Activated naive CD8-positive, alpha-beta T cell treated with anti-CD3 and anti-CD28 coated beads, Interleukin-2, amount 50 U/mL, for 24 hours (primary cell): ENCODE results near the gene LY6G6F.
"Not testable (repeated sequence)": the region's sequence is repeated elsewhere in the genome, so short reads cannot be mapped to it uniquely, and the experiment has no call there.

Experiments
- ATAC-seq: fragments of 150-1000 bp; cut with Tn5 transposase; one replicate; pipeline ENCODE4 v1.10.0; 2021
- DNase-seq: peaks from one replicate; pipeline ENCODE4 v3.0.0; 2021
- H3K27ac Mint-ChIP-seq: one replicate; pipeline ENCODE4 v1.8.0; 2021; ENCODE audit warnings: mild to moderate bottlenecking, mixed read lengths
- H3K27me3 Mint-ChIP-seq: one replicate; pipeline ENCODE4 v1.8.0; 2021; ENCODE audit warnings: mixed read lengths
- H3K36me3 Mint-ChIP-seq: one replicate; pipeline ENCODE4 v1.8.0; 2021; ENCODE audit warnings: low read depth, mixed read lengths
- H3K4me1 Mint-ChIP-seq: one replicate; pipeline ENCODE4 v1.8.0; 2021; ENCODE audit warnings: mixed read lengths
- H3K4me3 Mint-ChIP-seq: one replicate; pipeline ENCODE4 v1.8.0; 2021; ENCODE audit warnings: mild to moderate bottlenecking, moderate library complexity, mixed read lengths
- H3K9me3 Mint-ChIP-seq: one replicate; pipeline ENCODE4 v1.8.0; 2021; ENCODE audit warnings: mixed read lengths

Gene LY6G6F

DNA sequence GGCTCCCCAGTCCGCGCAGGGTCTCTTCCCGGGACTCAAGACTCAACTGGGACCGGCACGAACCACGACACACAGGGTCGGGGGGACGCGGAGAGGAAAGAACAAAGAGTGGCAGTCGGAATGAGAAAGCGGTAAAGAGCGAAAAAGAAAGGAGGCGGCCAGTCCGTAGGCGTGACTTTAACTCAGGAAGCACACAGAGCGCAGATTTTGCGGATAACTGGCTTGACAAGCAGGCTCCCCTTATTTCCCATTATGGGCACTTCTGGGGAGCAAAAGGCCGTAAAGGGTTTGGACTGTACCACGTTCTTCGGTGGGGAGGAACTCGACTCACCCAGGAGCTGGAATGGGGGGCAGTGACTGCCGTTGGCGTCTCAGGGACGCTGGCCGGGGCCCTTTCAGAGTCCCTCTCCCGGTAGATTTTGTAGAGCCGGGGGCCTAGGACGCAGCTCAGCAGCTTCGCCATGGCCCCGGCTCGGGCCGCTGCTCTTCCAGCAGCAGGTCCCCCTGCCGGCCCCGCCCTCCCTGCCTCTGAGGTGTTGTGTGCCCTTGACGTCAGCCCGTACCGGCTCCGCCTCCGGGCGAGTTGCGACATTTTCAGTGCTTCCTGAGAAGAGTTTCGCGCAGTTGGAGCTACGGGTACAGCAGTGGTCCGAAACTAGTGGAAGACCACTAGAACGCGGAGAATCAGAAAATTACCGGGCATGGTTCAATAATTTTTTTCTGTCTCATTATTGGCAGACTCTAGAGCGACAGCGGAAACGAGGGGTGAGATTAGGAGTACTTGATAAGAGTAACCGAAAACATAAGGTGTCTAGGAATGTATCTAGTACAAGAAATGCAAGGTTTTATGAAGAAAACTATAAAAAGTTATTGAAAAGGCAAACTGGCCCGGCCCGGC lies 3.6 kb upstream of the LY6G6F start, which contains the start of gene ABHD16A:
ABHD16A (minus strand) TSS at position 506 of the 898 bp plus-strand sequence; CDS start at position 463, 43 bp downstream.
- Mint-ChIP-seq H3K9me3 (no peaks in the 10 kb centered on the region), H3K4me1 (peaks cover 26% of the 10 kb centered on the region), H3K4me3 (peak within 1 kb of the TSS; percentile 98), H3K27me3 (no peaks in the 10 kb centered on the region), H3K36me3 (peaks cover 2% of the 10 kb centered on the region), H3K27ac (peak within 1 kb of the TSS; percentile 93)
- ATAC-seq (peak; percentile 95), DNase-seq (peak; percentile 98)

DNA sequence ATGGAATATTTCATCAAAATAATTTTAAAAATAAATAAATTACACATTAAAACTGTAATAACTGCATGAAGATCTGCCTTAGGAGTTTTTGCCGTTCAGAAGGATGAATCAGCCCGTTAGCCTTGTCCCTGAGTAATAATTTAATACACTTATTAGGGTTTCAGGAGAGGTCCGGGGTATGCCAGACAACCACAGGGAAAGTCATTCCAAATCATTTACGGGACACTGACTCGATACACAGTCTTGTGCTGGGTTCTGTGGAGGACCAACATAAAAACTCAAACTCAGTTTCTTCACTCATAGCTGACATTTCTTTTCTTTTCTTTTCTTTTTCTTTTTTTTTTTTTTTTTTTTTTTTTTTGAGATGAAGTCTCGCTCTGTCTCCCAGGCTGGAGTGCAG lies 735 bp upstream of the LY6G6F start:
- DNase-seq: no peak
- Mint-ChIP-seq H3K4me3 (no peak overlapping the region), H3K36me3 (no peaks in the 10 kb centered on the region), H3K27ac (no peak overlapping the region), H3K27me3 (no peaks in the 10 kb centered on the region), H3K9me3 (no peaks in the 10 kb centered on the region), H3K4me1 (peaks cover 24% of the 10 kb centered on the region)
- ATAC-seq: no peak

DNA sequence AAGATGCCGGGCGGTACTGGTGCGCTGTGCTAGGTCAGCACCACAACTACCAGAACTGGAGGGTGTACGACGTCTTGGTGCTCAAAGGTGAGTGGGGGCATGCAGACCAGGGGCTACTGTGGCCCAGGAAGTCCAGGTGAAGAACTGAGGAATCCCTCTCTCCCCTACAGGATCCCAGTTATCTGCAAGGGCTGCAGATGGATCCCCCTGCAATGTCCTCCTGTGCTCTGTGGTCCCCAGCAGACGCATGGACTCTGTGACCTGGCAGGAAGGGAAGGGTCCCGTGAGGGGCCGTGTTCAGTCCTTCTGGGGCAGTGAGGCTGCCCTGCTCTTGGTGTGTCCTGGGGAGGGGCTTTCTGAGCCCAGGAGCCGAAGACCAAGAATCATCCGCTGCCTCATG lies 1.0 kb downstream of the LY6G6F start:
- Mint-ChIP-seq H3K4me3 (no peak overlapping the region), H3K27ac (no peak overlapping the region), H3K9me3 (no peaks in the 10 kb centered on the region), H3K4me1 (peaks cover 15% of the 10 kb centered on the region), H3K27me3 (no peaks in the 10 kb centered on the region), H3K36me3 (no peaks in the 10 kb centered on the region)
- DNase-seq: no peak
- ATAC-seq: no peak

DNA sequence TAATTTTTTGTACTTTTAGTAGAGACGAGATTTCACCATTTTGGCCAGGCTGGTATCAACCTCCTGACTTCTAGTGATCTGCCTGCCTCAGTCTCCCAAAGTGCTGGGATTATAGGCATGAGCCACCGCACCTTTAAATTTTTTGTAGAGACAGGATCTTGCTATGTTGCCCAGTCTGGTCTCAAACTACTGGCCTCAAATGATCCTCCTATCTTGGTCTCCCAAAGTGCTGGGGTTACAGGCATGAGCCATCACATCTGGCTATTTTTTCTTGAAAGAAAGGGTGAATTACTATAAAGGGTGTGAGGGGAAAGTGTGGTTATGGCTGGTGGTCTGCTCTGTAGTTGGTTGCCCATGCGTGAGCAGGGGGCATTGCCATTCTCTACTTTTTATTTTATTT lies 1.6 kb downstream of the LY6G6F start:
- no peaks in the 10 kb centered on the region for H3K9me3 Mint-ChIP-seq
- DNase-seq (no peak), ATAC-seq (no peak)
- H3K4me3 Mint-ChIP-seq: no peak overlapping the region
- no peaks in the 10 kb centered on the region for H3K27me3 Mint-ChIP-seq
- no peaks in the 10 kb centered on the region for H3K36me3 Mint-ChIP-seq
- H3K4me1 Mint-ChIP-seq: peaks cover 14% of the 10 kb centered on the region
- H3K27ac Mint-ChIP-seq: no peak overlapping the region

DNA sequence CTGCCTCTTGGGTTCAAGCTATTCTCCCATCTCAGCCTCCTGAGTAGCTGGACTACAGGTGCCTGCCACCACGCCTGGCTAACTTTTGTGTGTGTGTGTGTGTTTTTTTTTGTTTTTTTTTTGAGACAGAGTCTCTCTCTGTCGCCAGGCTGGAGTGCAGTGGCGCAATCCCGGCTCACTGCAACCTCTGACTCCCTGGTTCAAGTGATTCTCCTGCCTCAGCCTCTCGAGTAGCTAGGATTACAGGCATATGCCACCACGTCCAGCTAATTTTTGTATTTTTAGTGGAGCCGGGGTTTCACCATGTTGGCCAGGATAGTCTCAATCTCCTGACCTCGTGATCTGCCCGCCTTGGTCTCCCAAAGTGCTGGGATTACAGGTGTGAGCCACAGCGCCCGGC lies 2.5 kb downstream of the LY6G6F start:
- not testable (repeated sequence) for H3K27me3 Mint-ChIP-seq, H3K4me1 Mint-ChIP-seq, H3K27ac Mint-ChIP-seq, H3K36me3 Mint-ChIP-seq, H3K9me3 Mint-ChIP-seq, DNase-seq, H3K4me3 Mint-ChIP-seq, ATAC-seq

DNA sequence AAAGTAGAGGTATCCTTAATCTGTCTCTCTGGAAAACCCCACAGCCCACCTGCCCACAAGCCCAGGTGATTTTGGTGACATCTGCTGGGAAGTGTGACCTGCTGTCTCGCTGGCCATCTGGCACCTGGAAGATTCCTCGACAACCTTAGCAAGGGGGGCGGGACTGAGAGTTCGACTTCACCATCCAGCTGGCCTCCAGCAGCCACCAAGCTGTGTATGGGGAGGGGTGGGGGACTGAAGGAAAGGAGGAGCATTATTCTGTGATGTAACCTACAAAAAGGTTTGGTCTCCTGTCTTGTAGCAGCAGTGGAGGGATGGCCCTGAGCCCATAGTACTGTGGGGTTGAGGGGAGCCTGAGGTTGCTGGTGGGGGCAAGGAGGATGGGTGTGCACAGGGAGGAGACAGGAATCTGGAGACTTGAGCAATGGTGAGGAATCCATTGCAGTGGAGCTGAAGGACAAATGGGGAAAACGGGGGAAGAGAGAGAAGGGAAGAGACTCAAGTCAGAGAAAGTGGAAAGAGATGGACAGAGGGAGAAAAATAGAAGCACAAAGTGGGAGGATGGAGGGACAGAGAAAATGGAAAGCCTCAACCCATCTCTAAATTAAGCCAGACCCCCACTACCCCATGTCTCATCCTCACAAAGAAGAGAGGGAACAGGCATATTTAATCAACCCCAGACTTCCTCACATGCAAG lies 4.0 kb downstream of the LY6G6F start:
- no peaks in the 10 kb centered on the region for H3K9me3 Mint-ChIP-seq
- no peaks in the 10 kb centered on the region for H3K36me3 Mint-ChIP-seq
- DNase-seq (no peak), ATAC-seq (no peak)
- no peak overlapping the region for H3K27ac Mint-ChIP-seq
- peaks cover 10% of the 10 kb centered on the region for H3K4me1 Mint-ChIP-seq
- no peaks in the 10 kb centered on the region for H3K27me3 Mint-ChIP-seq
- H3K4me3 Mint-ChIP-seq: no peak overlapping the region

DNA sequence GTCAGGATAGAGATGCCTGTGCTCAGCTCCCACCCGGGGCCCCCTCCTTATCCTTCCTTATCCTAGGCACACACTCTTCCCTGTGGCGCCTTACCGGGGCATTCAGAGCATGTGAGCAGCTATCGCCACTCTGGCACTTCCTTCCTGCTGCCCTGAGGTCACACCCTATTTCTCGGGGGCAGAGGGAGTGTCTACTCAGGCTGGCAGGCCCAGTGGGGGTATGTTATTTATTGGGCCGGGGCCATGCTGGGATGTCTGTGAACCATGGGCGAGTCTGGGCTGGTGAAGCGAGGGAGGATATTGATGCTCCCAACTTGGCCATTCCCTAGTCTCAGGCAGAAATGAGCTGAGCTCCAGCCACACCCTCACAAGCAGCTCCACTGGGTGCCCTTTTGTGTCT lies 4.6 kb downstream of the LY6G6F start:
- peaks cover 10% of the 10 kb centered on the region for H3K4me1 Mint-ChIP-seq
- no peak for ATAC-seq
- H3K27me3 Mint-ChIP-seq: no peaks in the 10 kb centered on the region
- no peaks in the 10 kb centered on the region for H3K36me3 Mint-ChIP-seq
- no peak for DNase-seq
- H3K27ac Mint-ChIP-seq: no peak overlapping the region
- no peak overlapping the region for H3K4me3 Mint-ChIP-seq
- H3K9me3 Mint-ChIP-seq: no peaks in the 10 kb centered on the region

DNA sequence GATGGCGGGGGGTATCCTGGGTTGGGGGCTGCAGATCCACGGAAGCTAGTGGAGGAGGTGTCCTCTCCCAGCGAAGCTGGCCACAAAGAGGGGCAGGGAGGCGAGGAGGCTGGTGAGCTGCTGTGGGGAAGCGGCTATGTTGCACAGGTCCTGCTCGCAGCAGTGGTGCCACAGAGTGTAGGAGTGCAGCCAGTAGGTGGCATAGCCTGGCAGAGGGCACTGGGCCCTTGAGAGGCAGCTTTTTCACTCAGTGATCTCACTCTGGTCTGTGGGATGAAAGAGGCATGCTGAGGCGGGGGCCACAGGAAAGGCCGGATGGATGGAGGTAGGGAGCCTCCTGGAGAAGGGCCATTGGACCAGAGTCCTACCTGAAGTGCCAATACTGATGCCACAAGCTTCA lies 5.6 kb downstream of the LY6G6F start:
- DNase-seq (no peak), ATAC-seq (no peak)
- H3K4me3 Mint-ChIP-seq: no peak overlapping the region
- no peak overlapping the region for H3K27ac Mint-ChIP-seq
- H3K9me3 Mint-ChIP-seq: no peaks in the 10 kb centered on the region
- H3K4me1 Mint-ChIP-seq: peaks cover 10% of the 10 kb centered on the region
- no peaks in the 10 kb centered on the region for H3K36me3 Mint-ChIP-seq
- no peaks in the 10 kb centered on the region for H3K27me3 Mint-ChIP-seq

DNA sequence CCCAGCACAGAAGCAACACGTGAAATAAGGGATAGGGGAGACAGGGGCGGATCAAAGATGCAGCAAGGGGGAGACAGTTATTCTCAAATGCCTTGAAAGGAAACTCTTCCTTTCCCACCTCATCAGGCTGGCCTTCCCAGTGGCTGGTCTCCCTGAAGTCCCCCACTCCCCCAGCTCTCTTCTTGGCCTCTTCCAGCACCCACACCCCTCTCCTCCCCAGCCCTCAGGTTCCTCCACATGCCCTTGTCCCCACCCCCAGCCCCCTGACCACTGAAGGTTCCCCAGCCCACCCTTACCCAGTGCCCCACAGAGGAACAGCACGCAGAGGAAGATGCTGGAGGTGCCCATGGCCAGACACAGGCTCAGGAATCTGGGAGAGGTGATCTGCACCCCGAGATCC lies 6.8 kb downstream of the LY6G6F start:
- no peak overlapping the region for H3K27ac Mint-ChIP-seq

DNA sequence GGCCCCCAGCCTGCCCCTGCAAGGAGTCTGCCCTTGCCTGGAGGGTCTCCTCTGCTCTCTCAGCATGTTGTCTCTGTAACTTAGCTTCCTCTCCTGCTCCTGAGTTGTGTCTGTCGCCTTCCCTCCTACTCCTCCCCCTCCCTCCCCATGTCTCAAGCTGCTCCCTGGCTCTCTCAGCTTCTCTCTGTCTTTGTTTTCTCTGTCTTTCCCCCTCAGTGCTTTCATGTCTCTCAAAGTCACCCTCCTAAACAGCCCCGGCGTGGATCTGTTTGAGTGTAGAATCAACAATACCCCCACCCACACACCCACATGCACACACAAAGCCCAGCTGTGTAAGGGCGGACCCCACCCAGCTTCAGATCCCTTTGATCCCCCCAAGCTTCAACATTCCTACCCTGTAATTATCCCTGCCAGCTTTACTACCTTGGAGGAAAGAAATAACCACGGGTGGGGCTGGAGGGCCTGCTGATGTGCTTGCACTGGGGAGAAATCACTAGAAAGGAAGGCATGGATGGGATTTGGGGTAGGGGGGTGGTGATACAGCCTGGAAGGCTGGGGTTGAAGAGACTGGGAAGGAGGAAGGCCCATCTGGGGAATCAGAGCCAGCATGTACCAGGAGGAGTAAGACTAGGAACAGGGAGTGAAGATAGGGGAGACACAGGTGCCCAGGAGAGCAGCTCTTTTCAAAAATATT lies 7.5 kb downstream of the LY6G6F start:
- Mint-ChIP-seq H3K4me3 (no peak overlapping the region), H3K4me1 (peaks cover 10% of the 10 kb centered on the region), H3K36me3 (no peaks in the 10 kb centered on the region), H3K27me3 (no peaks in the 10 kb centered on the region), H3K9me3 (no peaks in the 10 kb centered on the region), H3K27ac (no peak overlapping the region)
- no peak for ATAC-seq
- DNase-seq: no peak

More for the DNA sequence above, 6.8 kb downstream of the LY6G6F start:
- Mint-ChIP-seq H3K4me1 (peaks cover 10% of the 10 kb centered on the region), H3K4me3 (no peak overlapping the region), H3K36me3 (no peaks in the 10 kb centered on the region), H3K27me3 (no peaks in the 10 kb centered on the region), H3K9me3 (no peaks in the 10 kb centered on the region)
- no peak for ATAC-seq
- DNase-seq: no peak

DNA sequence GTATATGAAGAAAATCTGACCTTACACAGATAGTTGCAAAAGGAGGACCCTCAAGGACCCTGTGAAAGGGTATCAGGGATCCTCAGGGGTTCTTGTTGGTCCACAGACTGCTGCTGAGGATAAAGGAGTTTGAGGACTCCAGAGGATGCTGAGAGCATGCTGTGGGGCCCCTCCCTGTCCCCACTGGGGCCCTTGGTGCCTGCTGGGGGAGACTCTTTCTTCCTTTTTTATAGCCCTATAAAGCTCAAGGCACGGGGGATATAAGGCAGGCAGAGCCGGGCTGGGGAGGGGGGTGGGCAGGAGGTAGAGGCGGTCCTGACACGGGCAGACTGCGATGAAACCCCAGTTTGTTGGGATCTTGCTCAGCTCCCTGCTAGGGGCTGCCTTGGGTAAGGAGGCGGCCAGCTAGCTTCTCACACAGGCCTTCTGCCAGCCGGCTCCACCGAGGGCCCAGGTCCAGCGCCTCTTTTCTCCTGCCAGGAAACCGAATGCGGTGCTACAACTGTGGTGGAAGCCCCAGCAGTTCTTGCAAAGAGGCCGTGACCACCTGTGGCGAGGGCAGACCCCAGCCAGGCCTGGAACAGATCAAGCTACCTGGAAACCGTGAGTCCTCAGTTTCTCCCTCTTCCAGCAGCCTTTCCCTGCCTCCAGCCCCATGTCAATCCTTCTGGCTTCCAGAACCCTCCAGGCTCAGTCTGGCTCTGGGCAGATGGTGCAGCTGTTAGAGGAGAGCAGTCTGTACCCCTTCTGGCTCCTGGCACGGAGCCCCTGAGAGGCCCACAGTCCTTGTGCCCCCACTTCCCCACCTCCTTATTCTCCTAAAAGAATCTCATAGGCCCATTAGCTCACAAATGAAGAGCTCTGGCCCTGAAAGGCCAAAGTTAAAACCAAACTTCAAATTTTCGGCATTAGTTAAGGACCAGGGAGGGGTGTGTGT lies 8.6 kb downstream of the LY6G6F start, which contains the start of gene LY6G6D:
LY6G6D (plus strand) TSS at position 327 of the 937 bp plus-strand sequence; CDS start at position 335, 8 bp downstream.
- DNase-seq: no peak
- no peak within 1 kb of the TSS for H3K4me3 Mint-ChIP-seq
- H3K4me1 Mint-ChIP-seq: peaks cover 10% of the 10 kb centered on the region
- H3K9me3 Mint-ChIP-seq: no peaks in the 10 kb centered on the region
- no peaks in the 10 kb centered on the region for H3K36me3 Mint-ChIP-seq
- no peak for ATAC-seq
- no peak within 1 kb of the TSS for H3K27ac Mint-ChIP-seq
- H3K27me3 Mint-ChIP-seq: no peaks in the 10 kb centered on the region

DNA sequence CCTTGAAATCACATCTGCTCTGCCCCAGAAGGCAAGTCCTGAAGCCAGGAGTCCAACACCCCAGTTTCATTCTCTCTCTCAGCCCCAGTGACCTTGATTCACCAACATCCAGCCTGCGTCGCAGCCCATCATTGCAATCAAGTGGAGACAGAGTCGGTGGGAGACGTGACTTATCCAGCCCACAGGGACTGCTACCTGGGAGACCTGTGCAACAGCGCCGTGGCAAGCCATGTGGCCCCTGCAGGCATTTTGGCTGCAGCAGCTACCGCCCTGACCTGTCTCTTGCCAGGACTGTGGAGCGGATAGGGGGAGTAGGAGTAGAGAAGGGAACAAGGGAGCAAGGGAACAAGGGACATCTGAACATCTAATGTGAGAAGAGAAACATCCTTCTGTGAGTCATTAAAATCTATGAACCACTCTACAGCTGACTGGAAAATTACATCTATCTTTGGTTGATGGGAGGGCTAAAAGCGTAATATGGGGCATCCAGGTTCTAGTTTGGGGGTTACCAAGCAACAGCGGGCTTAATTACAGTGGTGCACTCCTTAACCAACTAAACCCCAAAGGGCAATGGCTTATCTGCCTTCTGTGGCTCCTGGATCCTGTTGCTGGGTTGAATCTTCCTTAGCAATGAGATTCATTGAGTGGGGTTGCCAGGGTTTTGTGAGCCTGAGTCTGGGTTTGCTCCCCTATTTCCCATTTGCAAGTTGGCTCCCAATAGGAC lies 11.0 kb downstream of the LY6G6F start:
- H3K36me3 Mint-ChIP-seq: no peaks in the 10 kb centered on the region
- no peak for DNase-seq
- H3K4me3 Mint-ChIP-seq: no peak overlapping the region
- peaks cover 4% of the 10 kb centered on the region for H3K4me1 Mint-ChIP-seq
- ATAC-seq: no peak
- H3K27me3 Mint-ChIP-seq: no peaks in the 10 kb centered on the region
- no peaks in the 10 kb centered on the region for H3K9me3 Mint-ChIP-seq
- no peak overlapping the region for H3K27ac Mint-ChIP-seq

DNA sequence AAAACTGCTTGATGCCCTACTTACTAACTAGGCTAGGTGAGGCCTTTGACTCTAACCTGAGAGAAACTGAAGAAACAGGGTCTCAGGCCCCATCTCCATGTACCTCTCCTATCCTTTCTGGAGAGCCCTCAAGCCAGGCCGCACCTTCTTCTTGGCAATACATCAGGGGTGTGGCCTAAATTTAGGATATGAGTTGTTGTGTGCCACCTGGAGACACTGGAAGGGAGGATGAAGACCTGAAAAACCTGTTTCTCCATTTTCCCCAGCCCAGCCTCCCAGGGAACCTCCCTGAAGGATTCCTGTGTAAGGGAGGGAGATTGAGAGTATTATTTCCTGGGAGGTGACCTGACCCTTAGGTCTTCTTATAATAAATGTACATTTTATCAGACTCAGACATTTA lies 11.6 kb downstream of the LY6G6F start:
- ATAC-seq: no peak
- Mint-ChIP-seq H3K4me1 (peaks cover 5% of the 10 kb centered on the region), H3K9me3 (no peaks in the 10 kb centered on the region), H3K36me3 (no peaks in the 10 kb centered on the region), H3K27me3 (no peaks in the 10 kb centered on the region), H3K4me3 (no peak overlapping the region), H3K27ac (no peak overlapping the region)
- DNase-seq: no peak
